ENCODE data around the gene PIK3R6.

Gene PIK3R6

GRCh38 chr17:8776248-8776647 lies 91.2 kb downstream of the PIK3R6 start:
- Histone ChIP-seq H3K4me3 (replicated peaks; ENCODE audit: insufficient read depth, low read length) (no peak overlapping the region), H3K27ac (replicated peaks) (no peak overlapping the region), H3K27me3 (ENCODE audit: insufficient read depth, poor library complexity, severe bottlenecking) (no peaks in the 10 kb centered on the region)
- TF ChIP-seq REST (IDR thresholded peaks at IDR 0.05; ENCODE audit: insufficient replicate concordance, low read depth) = no peak
- no peak for TF ChIP-seq POLR2AphosphoS5 (IDR thresholded peaks at IDR 0.05; ENCODE audit: low read depth)
- no peak for TF ChIP-seq GABPA (IDR thresholded peaks at IDR 0.05; ENCODE audit: low read depth)
- no peak for TF ChIP-seq CTCF (IDR thresholded peaks at IDR 0.05; ENCODE audit: insufficient read depth, low read length)
- TF ChIP-seq SPI1 (IDR thresholded peaks at IDR 0.05; ENCODE audit: borderline replicate concordance, low read depth) = no peak
- DNase-seq (ENCODE audit: low read depth in 1 of 2, low spot score in 1 of 2) = no peak

- Histone ChIP-seq H3K4me3 (replicated peaks; ENCODE audit: insufficient read depth, low read length) (no peak overlapping the region), H3K27me3 (ENCODE audit: insufficient read depth, poor library complexity, severe bottlenecking) (no peaks in the 10 kb centered on the region), H3K27ac (replicated peaks) (no peak overlapping the region)
- TF ChIP-seq POLR2AphosphoS5 (IDR thresholded peaks at IDR 0.05; ENCODE audit: low read depth) (no peak), REST (IDR thresholded peaks at IDR 0.05; ENCODE audit: insufficient replicate concordance, low read depth) (no peak), SPI1 (IDR thresholded peaks at IDR 0.05; ENCODE audit: borderline replicate concordance, low read depth) (no peak), GABPA (IDR thresholded peaks at IDR 0.05; ENCODE audit: low read depth) (no peak), CTCF (IDR thresholded peaks at IDR 0.05; ENCODE audit: insufficient read depth, low read length) (no peak)
- DNase-seq (ENCODE audit: low read depth in 1 of 2, low spot score in 1 of 2) = no peak
These were observed 100.7 kb downstream of the PIK3R6 start for GRCh38 chr17:8766731-8767130.

GRCh38 chr17:8762012-8762411 lies 105.5 kb downstream of the PIK3R6 start:
- Histone ChIP-seq H3K4me3 (replicated peaks; ENCODE audit: insufficient read depth, low read length) (no peak overlapping the region), H3K27me3 (ENCODE audit: insufficient read depth, poor library complexity, severe bottlenecking) (no peaks in the 10 kb centered on the region), H3K27ac (replicated peaks) (no peak overlapping the region)
- DNase-seq (ENCODE audit: low read depth in 1 of 2, low spot score in 1 of 2) = no peak
- TF ChIP-seq GABPA (IDR thresholded peaks at IDR 0.05; ENCODE audit: low read depth) = no peak

- Histone ChIP-seq H3K27ac (replicated peaks) (no peak within 1 kb of the TSS), H3K4me3 (replicated peaks; ENCODE audit: insufficient read depth, low read length) (no peak within 1 kb of the TSS), H3K27me3 (ENCODE audit: insufficient read depth, poor library complexity, severe bottlenecking) (no peaks in the 10 kb centered on the region)
- DNase-seq (ENCODE audit: low read depth in 1 of 2, low spot score in 1 of 2) = no peak
- no peak for TF ChIP-seq SPI1 (IDR thresholded peaks at IDR 0.05; ENCODE audit: borderline replicate concordance, low read depth)
- TF ChIP-seq REST (IDR thresholded peaks at IDR 0.05; ENCODE audit: insufficient replicate concordance, low read depth) = no peak
- TF ChIP-seq POLR2AphosphoS5 (IDR thresholded peaks at IDR 0.05; ENCODE audit: low read depth) = no peak
- TF ChIP-seq GABPA (IDR thresholded peaks at IDR 0.05; ENCODE audit: low read depth) = no peak
- no peak for TF ChIP-seq CTCF (IDR thresholded peaks at IDR 0.05; ENCODE audit: insufficient read depth, low read length)
These were observed 109.3 kb downstream of the PIK3R6 start, which contains the start of gene SPDYE4 for GRCh38 chr17:8758137-8758596. Gene SPDYE4, minus strand, starts transcription at chr17:8758546. Its CDS starts 164 bp downstream, at chr17:8758382.

Measured in HL-60 (cell line).